Sigmoid colon (tissue), 7 donors: ENCODE data around the gene MARK3. TPM values are rescaled to one million over a fixed set of nuclear protein-coding genes. Genes with fewer than 3 reads are reported as not detected.

Source experiments
- DNase-seq: peaks from one replicate; pipeline ENCODE4 v3.0.0-alpha.2; 2019
- H3K27ac ChIP-seq, 4 donors: fragments of 200-600 bp; sonication (generic); one replicate each; pipeline ENCODE4 v1.5.1; 2016 to 2019; ENCODE audit warnings: mild to moderate bottlenecking in 1 of 4
- H3K27me3 ChIP-seq, 3 donors: fragments of 200-600 bp; sonication (generic); one replicate each; pipeline ENCODE4 v1.5.1; 2019; ENCODE audit warnings: mild to moderate bottlenecking in 1 of 3
- H3K36me3 ChIP-seq, 4 donors: fragments of 200-600 bp; sonication (generic); one replicate each; pipeline ENCODE4 v1.5.1; 2016 to 2019
- H3K4me1 ChIP-seq, 4 donors: fragments of 200-600 bp; sonication (generic); one replicate each; pipeline ENCODE4 v1.5.1; 2017 to 2019
- H3K4me3 ChIP-seq, 4 donors: fragments of 200-600 bp; sonication (generic); one replicate each; pipeline ENCODE4 v1.5.1; 2017 to 2019; ENCODE audit warnings: mild to moderate bottlenecking in 2 of 4, moderate library complexity in 1 of 4
- H3K9me3 ChIP-seq, 4 donors: fragments of 200-600 bp in 3 of 4; sonication (generic) in 3 of 4; one replicate each; pipeline versions ENCODE4 v1.5.1 to v1.6.1; 2013 to 2019
- CTCF ChIP-seq, 4 experiments: fragments of 450-650 bp in 3 of 4; fragments of 200-600 bp in 1 of 4; IDR thresholded peaks; one replicate each; pipeline ENCODE4 v1.5.1; 2016 to 2019; ENCODE audit warnings: antibody characterized with exemption in 4 of 4, mild to moderate bottlenecking in 3 of 4, moderate library complexity in 2 of 4
- EP300 ChIP-seq, 4 donors: sonication (generic); formaldehyde crosslinking; IDR thresholded peaks; one replicate each; pipeline ENCODE4 v1.6.1; 2017; ENCODE audit warnings: antibody characterized with exemption in 4 of 4
- POLR2A ChIP-seq, 2 donors: fragments of 450-650 bp; IDR thresholded peaks; one replicate each; pipeline ENCODE4 v1.6.1; 2016; ENCODE audit warnings: antibody characterized with exemption in 2 of 2, mild to moderate bottlenecking in 2 of 2, moderate library complexity in 2 of 2
- POLR2AphosphoS5 ChIP-seq, 4 donors: sonication (generic); formaldehyde crosslinking; IDR thresholded peaks; one replicate each; pipeline ENCODE4 v1.6.1; 2017; ENCODE audit warnings: antibody characterized with exemption in 4 of 4
- WGBS, 2 donors: extraction: QIAGEN DNeasy Blood & Tissue Kit; methylation state at CpG; one replicate each; pipeline ENCODE4 v1.1.7; 2013; 5-methylcytosine and 5-hydroxymethylcytosine counted together
- intact Hi-C: fragments of 100-400 bp; cut with DNase I; formaldehyde crosslinking; loops from one replicate; pipeline ENCODE4 v1.15.1; 2023
- polyA plus RNA-seq, 3 donors: library from polyadenylated mRNA; stranded (reverse); fragments of 200-250 nt; gene quantifications; one replicate each; pipeline ENCODE4 v1.2.3, GENCODE V29; 2013
- total RNA-seq, 4 donors: library from RNA; depleted of rRNA; stranded (reverse); fragments of >200 nt; gene quantifications; one replicate each; pipeline ENCODE4 v1.1.0, GENCODE V29; 2016
- donor health status: healthy with polysubstance abuse.
- donor health status: Bipolar disorder and iron deficiency.
- donor health status: healthy.

The MARK3 gene
- total and polyA plus RNA-seq, 7 donors: 21.6 to 104 (median 66.7) TPM

GRCh38 chr14:103541709-103542604, 156.7 kb downstream of the MARK3 start:
- no peaks in the 10 kb centered on the region for H3K27me3 ChIP-seq
- peak; percentile 83 for DNase-seq
- H3K4me3 ChIP-seq: peak overlapping the region in 2 of 4 donors; percentile 5 to 11
- WGBS, 2 donors: 54 to 70% methylated on average over 33 of the region's 33 CpGs
- no peaks in the 10 kb centered on the region for H3K36me3 ChIP-seq
- intact Hi-C loops: no loop called here
- H3K9me3 ChIP-seq: no peaks in the 10 kb centered on the region
- no peak for TF ChIP-seq EP300 (IDR thresholded peaks at IDR 0.05)
- TF ChIP-seq POLR2A (IDR thresholded peaks at IDR 0.05): peak in 1 of 2 donors; percentile 17
- peak in 3 of 4 experiments; percentile 27 to 45 (median 29) for TF ChIP-seq CTCF (IDR thresholded peaks at IDR 0.05)
- TF ChIP-seq POLR2AphosphoS5 (IDR thresholded peaks at IDR 0.05): peak in 2 of 4 donors; percentile 7 to 25
- peak overlapping the region; percentile 92 to 98 (median 94) for H3K27ac ChIP-seq
- peaks cover 0 to 98% (median 92%) of the 10 kb centered on the region in 4 donors for H3K4me1 ChIP-seq

GRCh38 chr14:103542605-103543088, 157.4 kb downstream of the MARK3 start:
- Histone ChIP-seq H3K4me1 (peaks cover 0 to 96% (median 93%) of the 10 kb centered on the region in 4 donors), H3K4me3 (peak overlapping the region in 2 of 4 donors; percentile 5 to 11), H3K27ac (peak overlapping the region; percentile 92 to 98 (median 94)), H3K36me3 (no peaks in the 10 kb centered on the region), H3K27me3 (no peaks in the 10 kb centered on the region), H3K9me3 (no peaks in the 10 kb centered on the region)
- 10 to 31% methylated on average over 18 of the region's 18 CpGs for WGBS, 2 donors
- peak; percentile 86 for DNase-seq
- TF ChIP-seq POLR2A (IDR thresholded peaks at IDR 0.05) (no peak), POLR2AphosphoS5 (IDR thresholded peaks at IDR 0.05) (peak in 2 of 4 donors; percentile 25 to 46)
- intact Hi-C loops: no loop called here

GRCh38 chr14:103543140-103543539, 157.9 kb downstream of the MARK3 start:
- no peaks in the 10 kb centered on the region for H3K36me3 ChIP-seq
- DNase-seq: no peak
- peaks cover 0 to 93% (median 90%) of the 10 kb centered on the region in 4 donors for H3K4me1 ChIP-seq
- H3K4me3 ChIP-seq: no peak overlapping the region
- no peaks in the 10 kb centered on the region for H3K27me3 ChIP-seq
- H3K27ac ChIP-seq: peak overlapping the region; percentile 92 to 98 (median 94)
- TF ChIP-seq POLR2AphosphoS5 (IDR thresholded peaks at IDR 0.05) (no peak), POLR2A (IDR thresholded peaks at IDR 0.05) (no peak), CTCF (IDR thresholded peaks at IDR 0.05) (no peak), EP300 (IDR thresholded peaks at IDR 0.05) (no peak)
- intact Hi-C loops: no loop called here
- WGBS, 2 donors: 76 to 80% methylated on average over 10 of the region's 10 CpGs
- no peaks in the 10 kb centered on the region for H3K9me3 ChIP-seq

DNA sequence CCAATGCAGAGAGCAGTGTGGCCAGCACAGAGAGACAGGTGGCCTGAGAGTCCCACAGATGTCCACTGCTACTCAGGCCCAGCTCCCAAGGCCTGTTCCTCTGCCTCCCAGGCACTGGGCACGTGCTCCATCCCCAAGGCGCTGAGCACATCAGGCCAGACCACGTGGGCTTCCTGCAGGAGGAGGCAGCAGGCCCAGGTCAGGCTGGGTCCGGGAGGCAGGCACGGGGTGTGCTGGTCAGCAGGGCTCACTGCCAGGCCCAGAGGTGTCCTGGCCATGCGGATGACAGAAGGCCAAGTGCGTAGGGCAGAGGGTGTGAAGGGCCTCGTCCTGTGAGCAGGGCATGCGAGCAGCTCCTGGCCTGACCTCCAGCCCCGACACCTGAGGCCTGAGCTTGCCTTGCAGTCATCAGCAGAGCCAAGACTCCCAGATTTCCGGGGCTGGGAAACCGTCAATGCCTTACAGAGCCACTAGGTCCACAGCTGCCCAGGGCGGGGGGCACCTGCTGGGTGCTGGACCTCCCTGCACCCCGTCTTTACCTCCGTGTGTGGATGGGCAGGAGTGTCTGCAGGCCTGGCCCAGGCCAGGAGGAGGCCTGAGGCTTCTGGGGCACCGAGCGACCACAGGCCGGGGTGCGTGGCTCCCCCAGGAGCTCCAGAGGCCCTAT, 158.6 kb downstream of the MARK3 start:
- Histone ChIP-seq H3K27ac (peak overlapping the region; percentile 92 to 98 (median 94)), H3K36me3 (no peaks in the 10 kb centered on the region), H3K27me3 (no peaks in the 10 kb centered on the region), H3K4me3 (peak overlapping the region in 1 of 4 donors; percentile 3), H3K4me1 (peaks cover 0 to 93% (median 90%) of the 10 kb centered on the region in 4 donors), H3K9me3 (no peaks in the 10 kb centered on the region)
- peak; percentile 84 for DNase-seq
- TF ChIP-seq POLR2AphosphoS5 (IDR thresholded peaks at IDR 0.05) (peak in 3 of 4 donors; percentile 30 to 41 (median 38)), CTCF (IDR thresholded peaks at IDR 0.05) (peak in 1 of 4 experiments; percentile 16), EP300 (IDR thresholded peaks at IDR 0.05) (no peak), POLR2A (IDR thresholded peaks at IDR 0.05) (no peak)
- 68 to 83% methylated on average over 19 of the region's 19 CpGs for WGBS, 2 donors
- intact Hi-C loops: no loop called here
